ENCODE measurements around the gene COL8A1.
"Not testable (repeated sequence)": the region's sequence is repeated elsewhere in the genome, so short reads cannot be mapped to it uniquely, and the experiment has no call there.

Gene COL8A1

GRCh38 chr3:99638167-99638948 lies at the start of gene COL8A1:
Gene COL8A1 (plus strand): TSS chr3:99638594. CDS start chr3:99790683, 152,089 bp downstream.
- Mint-ChIP-seq H3K36me3 (no peaks in the 10 kb centered on the region), H3K27ac (no peak within 1 kb of the TSS), H3K27me3 (peaks cover 22% of the 10 kb centered on the region), H3K4me1 (peaks cover 7% of the 10 kb centered on the region), H3K9me3 (peaks cover 1% of the 10 kb centered on the region), H3K4me3 (peak within 1 kb of the TSS; percentile 25)
- no peak for DNase-seq (ENCODE audit: low spot score in 2 of 2)
- no peak for ATAC-seq (ENCODE audit: low read depth)

- not testable (repeated sequence) for DNase-seq (ENCODE audit: low spot score in 2 of 2); H3K27me3 Mint-ChIP-seq; H3K4me1 Mint-ChIP-seq; H3K9me3 Mint-ChIP-seq; ATAC-seq (ENCODE audit: low read depth); H3K36me3 Mint-ChIP-seq; H3K4me3 Mint-ChIP-seq; H3K27ac Mint-ChIP-seq
Observed at GRCh38 chr3:99589168-99589567, 49.2 kb upstream of the COL8A1 start.

GRCh38 chr3:99599894-99600293 lies 38.5 kb upstream of the COL8A1 start:
- no peaks in the 10 kb centered on the region for H3K4me1 Mint-ChIP-seq
- H3K27me3 Mint-ChIP-seq = no peaks in the 10 kb centered on the region
- ATAC-seq (ENCODE audit: low read depth) = no peak
- peaks cover 1% of the 10 kb centered on the region for H3K9me3 Mint-ChIP-seq
- H3K27ac Mint-ChIP-seq = no peak overlapping the region
- no peak for DNase-seq (ENCODE audit: low spot score in 2 of 2)
- no peak overlapping the region for H3K4me3 Mint-ChIP-seq
- no peaks in the 10 kb centered on the region for H3K36me3 Mint-ChIP-seq

- H3K9me3 Mint-ChIP-seq = peaks cover 1% of the 10 kb centered on the region
- H3K4me3 Mint-ChIP-seq = no peak overlapping the region
- no peaks in the 10 kb centered on the region for H3K36me3 Mint-ChIP-seq
- DNase-seq (ENCODE audit: low spot score in 2 of 2) = no peak
- H3K27me3 Mint-ChIP-seq = no peaks in the 10 kb centered on the region
- no peak for ATAC-seq (ENCODE audit: low read depth)
- H3K4me1 Mint-ChIP-seq = no peaks in the 10 kb centered on the region
- no peak overlapping the region for H3K27ac Mint-ChIP-seq
Observed at GRCh38 chr3:99601515-99601914, 36.9 kb upstream of the COL8A1 start.

GRCh38 chr3:99602183-99602582 lies 36.2 kb upstream of the COL8A1 start:
- H3K27ac Mint-ChIP-seq = no peak overlapping the region
- no peak for ATAC-seq (ENCODE audit: low read depth)

GRCh38 chr3:99607151-99607550 lies 31.2 kb upstream of the COL8A1 start:
- Mint-ChIP-seq H3K4me1 (no peaks in the 10 kb centered on the region), H3K9me3 (peaks cover 4% of the 10 kb centered on the region), H3K27me3 (peaks cover 2% of the 10 kb centered on the region), H3K27ac (no peak overlapping the region), H3K4me3 (no peak overlapping the region), H3K36me3 (no peaks in the 10 kb centered on the region)
- DNase-seq (ENCODE audit: low spot score in 2 of 2) (no peak), ATAC-seq (ENCODE audit: low read depth) (no peak)

More at GRCh38 chr3:99602183-99602582, 36.2 kb upstream of the COL8A1 start:
- H3K27me3 Mint-ChIP-seq = no peaks in the 10 kb centered on the region
- peaks cover 1% of the 10 kb centered on the region for H3K9me3 Mint-ChIP-seq
- no peak overlapping the region for H3K4me3 Mint-ChIP-seq
- H3K4me1 Mint-ChIP-seq = no peaks in the 10 kb centered on the region
- H3K36me3 Mint-ChIP-seq = no peaks in the 10 kb centered on the region
- no peak for DNase-seq (ENCODE audit: low spot score in 2 of 2)

GRCh38 chr3:99614768-99615167 lies 23.6 kb upstream of the COL8A1 start:
- Mint-ChIP-seq H3K36me3 (peaks cover 2% of the 10 kb centered on the region), H3K27me3 (peaks cover 4% of the 10 kb centered on the region), H3K9me3 (peaks cover 6% of the 10 kb centered on the region), H3K27ac (no peak overlapping the region), H3K4me3 (no peak overlapping the region), H3K4me1 (no peaks in the 10 kb centered on the region)
- ATAC-seq (ENCODE audit: low read depth) = no peak
- DNase-seq (ENCODE audit: low spot score in 2 of 2) = no peak

- DNase-seq (ENCODE audit: low spot score in 2 of 2) (no peak), ATAC-seq (ENCODE audit: low read depth) (no peak)
- Mint-ChIP-seq H3K27ac (no peak overlapping the region), H3K4me3 (no peak overlapping the region), H3K36me3 (peaks cover 2% of the 10 kb centered on the region), H3K27me3 (peaks cover 2% of the 10 kb centered on the region), H3K9me3 (peaks cover 4% of the 10 kb centered on the region), H3K4me1 (no peaks in the 10 kb centered on the region)
Observed at GRCh38 chr3:99620077-99620767, 18.2 kb upstream of the COL8A1 start.

- H3K4me3 Mint-ChIP-seq = no peak overlapping the region
- DNase-seq (ENCODE audit: low spot score in 2 of 2) = no peak
- H3K9me3 Mint-ChIP-seq = peaks cover 1% of the 10 kb centered on the region
Observed at GRCh38 chr3:99620976-99621375, 17.4 kb upstream of the COL8A1 start.

GRCh38 chr3:99624496-99625236 lies 13.7 kb upstream of the COL8A1 start:
- Mint-ChIP-seq H3K9me3 (peaks cover 1% of the 10 kb centered on the region), H3K4me1 (no peaks in the 10 kb centered on the region), H3K27ac (no peak overlapping the region), H3K4me3 (no peak overlapping the region), H3K27me3 (no peaks in the 10 kb centered on the region), H3K36me3 (no peaks in the 10 kb centered on the region)
- DNase-seq (ENCODE audit: low spot score in 2 of 2) (no peak), ATAC-seq (ENCODE audit: low read depth) (no peak)

More at GRCh38 chr3:99620976-99621375, 17.4 kb upstream of the COL8A1 start:
- no peaks in the 10 kb centered on the region for H3K4me1 Mint-ChIP-seq
- H3K27me3 Mint-ChIP-seq = peaks cover 2% of the 10 kb centered on the region
- no peak overlapping the region for H3K27ac Mint-ChIP-seq
- ATAC-seq (ENCODE audit: low read depth) = no peak
- peaks cover under 1% of the 10 kb centered on the region for H3K36me3 Mint-ChIP-seq

- ATAC-seq (ENCODE audit: low read depth) (no peak), DNase-seq (ENCODE audit: low spot score in 2 of 2) (no peak)
- H3K4me1 Mint-ChIP-seq = no peaks in the 10 kb centered on the region
Observed at GRCh38 chr3:99625237-99625622, 13.2 kb upstream of the COL8A1 start.

GRCh38 chr3:99625643-99626416 lies 12.6 kb upstream of the COL8A1 start:
- no peak overlapping the region for H3K27ac Mint-ChIP-seq
- H3K4me1 Mint-ChIP-seq = no peaks in the 10 kb centered on the region
- no peaks in the 10 kb centered on the region for H3K9me3 Mint-ChIP-seq
- no peaks in the 10 kb centered on the region for H3K27me3 Mint-ChIP-seq
- H3K36me3 Mint-ChIP-seq = no peaks in the 10 kb centered on the region
- no peak overlapping the region for H3K4me3 Mint-ChIP-seq
- no peak for DNase-seq (ENCODE audit: low spot score in 2 of 2)
- no peak for ATAC-seq (ENCODE audit: low read depth)

More at GRCh38 chr3:99625237-99625622, 13.2 kb upstream of the COL8A1 start:
- no peak overlapping the region for H3K27ac Mint-ChIP-seq
- H3K4me3 Mint-ChIP-seq = no peak overlapping the region
- no peaks in the 10 kb centered on the region for H3K27me3 Mint-ChIP-seq
- H3K9me3 Mint-ChIP-seq = no peaks in the 10 kb centered on the region
- H3K36me3 Mint-ChIP-seq = no peaks in the 10 kb centered on the region

- no peak for DNase-seq (ENCODE audit: low spot score in 2 of 2)
- H3K4me3 Mint-ChIP-seq = no peak overlapping the region
- no peaks in the 10 kb centered on the region for H3K9me3 Mint-ChIP-seq
- no peaks in the 10 kb centered on the region for H3K4me1 Mint-ChIP-seq
- no peaks in the 10 kb centered on the region for H3K36me3 Mint-ChIP-seq
- no peak overlapping the region for H3K27ac Mint-ChIP-seq
- no peaks in the 10 kb centered on the region for H3K27me3 Mint-ChIP-seq
- no peak for ATAC-seq (ENCODE audit: low read depth)
Observed at GRCh38 chr3:99626417-99626788, 12.0 kb upstream of the COL8A1 start.

All from memory B cell (primary cell).